Measurements from ENCODE around the gene TBC1D22A.

DNA sequence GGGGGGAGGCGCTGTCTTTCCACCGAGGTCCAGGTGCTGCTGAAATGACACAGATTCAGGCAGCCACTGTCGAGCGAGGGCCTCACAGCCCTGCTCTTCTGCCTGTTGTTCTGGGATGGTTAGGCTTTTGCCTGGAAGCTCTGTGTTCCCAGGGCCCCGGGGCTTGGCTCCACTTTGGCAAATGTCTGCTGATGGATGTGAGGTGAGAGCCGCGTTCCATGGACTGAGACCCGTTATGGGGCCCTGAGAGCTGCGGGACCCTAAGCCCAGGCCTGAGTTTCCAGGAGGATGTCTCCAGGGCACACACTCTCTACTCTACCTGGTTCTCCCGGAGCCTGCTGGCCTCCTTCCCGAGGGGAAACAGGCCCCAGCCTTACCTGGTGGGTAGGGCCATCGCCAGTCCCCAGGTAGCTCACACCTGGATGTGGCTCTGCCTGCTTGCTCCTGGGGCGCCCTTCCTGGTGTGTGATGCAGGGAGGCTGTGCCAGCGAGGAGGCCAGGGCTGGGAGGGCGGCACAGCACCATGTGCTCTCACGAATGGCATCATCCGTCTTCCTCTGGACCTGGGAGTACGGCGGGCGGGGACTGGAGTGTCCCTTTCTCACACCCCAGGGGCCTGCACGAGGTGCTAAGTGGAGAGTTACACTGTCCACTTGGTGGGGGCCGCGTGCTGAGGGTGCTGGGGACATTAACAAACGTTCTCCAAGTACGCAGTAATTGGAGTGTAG lies 435.5 kb downstream of the TBC1D22A start:
- TF ChIP-seq ZNF133 (CRISPR knock-in tag; IDR thresholded peaks at IDR 0.05): no peak
- TF ChIP-seq, protein P1, sequence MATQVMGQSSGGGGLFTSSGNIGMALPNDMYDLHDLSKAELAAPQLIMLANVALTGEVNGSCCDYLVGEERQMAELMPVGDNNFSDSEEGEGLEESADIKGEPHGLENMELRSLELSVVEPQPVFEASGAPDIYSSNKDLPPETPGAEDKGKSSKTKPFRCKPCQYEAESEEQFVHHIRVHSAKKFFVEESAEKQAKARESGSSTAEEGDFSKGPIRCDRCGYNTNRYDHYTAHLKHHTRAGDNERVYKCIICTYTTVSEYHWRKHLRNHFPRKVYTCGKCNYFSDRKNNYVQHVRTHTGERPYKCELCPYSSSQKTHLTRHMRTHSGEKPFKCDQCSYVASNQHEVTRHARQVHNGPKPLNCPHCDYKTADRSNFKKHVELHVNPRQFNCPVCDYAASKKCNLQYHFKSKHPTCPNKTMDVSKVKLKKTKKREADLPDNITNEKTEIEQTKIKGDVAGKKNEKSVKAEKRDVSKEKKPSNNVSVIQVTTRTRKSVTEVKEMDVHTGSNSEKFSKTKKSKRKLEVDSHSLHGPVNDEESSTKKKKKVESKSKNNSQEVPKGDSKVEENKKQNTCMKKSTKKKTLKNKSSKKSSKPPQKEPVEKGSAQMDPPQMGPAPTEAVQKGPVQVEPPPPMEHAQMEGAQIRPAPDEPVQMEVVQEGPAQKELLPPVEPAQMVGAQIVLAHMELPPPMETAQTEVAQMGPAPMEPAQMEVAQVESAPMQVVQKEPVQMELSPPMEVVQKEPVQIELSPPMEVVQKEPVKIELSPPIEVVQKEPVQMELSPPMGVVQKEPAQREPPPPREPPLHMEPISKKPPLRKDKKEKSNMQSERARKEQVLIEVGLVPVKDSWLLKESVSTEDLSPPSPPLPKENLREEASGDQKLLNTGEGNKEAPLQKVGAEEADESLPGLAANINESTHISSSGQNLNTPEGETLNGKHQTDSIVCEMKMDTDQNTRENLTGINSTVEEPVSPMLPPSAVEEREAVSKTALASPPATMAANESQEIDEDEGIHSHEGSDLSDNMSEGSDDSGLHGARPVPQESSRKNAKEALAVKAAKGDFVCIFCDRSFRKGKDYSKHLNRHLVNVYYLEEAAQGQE (IDR thresholded peaks at IDR 0.05; ENCODE audit: borderline replicate concordance): no peak
- TF ChIP-seq, protein P1 (CRISPR knock-in tag; IDR thresholded peaks at IDR 0.05; ENCODE audit: low read depth): no peak
- TF ChIP-seq POLR2AphosphoS5 (IDR thresholded peaks at IDR 0.05; ENCODE audit: control insufficient read depth, insufficient read depth, low read depth, low read length): no peak
- no peak for TF ChIP-seq HCFC1 (IDR thresholded peaks at IDR 0.05; ENCODE audit: low read depth, low read length)
- TF ChIP-seq EP300 (IDR thresholded peaks at IDR 0.05; ENCODE audit: low read length): no peak
- no peak for TF ChIP-seq EHMT2 (IDR thresholded peaks at IDR 0.05)
- TF ChIP-seq, protein P2, sequence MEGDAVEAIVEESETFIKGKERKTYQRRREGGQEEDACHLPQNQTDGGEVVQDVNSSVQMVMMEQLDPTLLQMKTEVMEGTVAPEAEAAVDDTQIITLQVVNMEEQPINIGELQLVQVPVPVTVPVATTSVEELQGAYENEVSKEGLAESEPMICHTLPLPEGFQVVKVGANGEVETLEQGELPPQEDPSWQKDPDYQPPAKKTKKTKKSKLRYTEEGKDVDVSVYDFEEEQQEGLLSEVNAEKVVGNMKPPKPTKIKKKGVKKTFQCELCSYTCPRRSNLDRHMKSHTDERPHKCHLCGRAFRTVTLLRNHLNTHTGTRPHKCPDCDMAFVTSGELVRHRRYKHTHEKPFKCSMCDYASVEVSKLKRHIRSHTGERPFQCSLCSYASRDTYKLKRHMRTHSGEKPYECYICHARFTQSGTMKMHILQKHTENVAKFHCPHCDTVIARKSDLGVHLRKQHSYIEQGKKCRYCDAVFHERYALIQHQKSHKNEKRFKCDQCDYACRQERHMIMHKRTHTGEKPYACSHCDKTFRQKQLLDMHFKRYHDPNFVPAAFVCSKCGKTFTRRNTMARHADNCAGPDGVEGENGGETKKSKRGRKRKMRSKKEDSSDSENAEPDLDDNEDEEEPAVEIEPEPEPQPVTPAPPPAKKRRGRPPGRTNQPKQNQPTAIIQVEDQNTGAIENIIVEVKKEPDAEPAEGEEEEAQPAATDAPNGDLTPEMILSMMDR (IDR thresholded peaks at IDR 0.05 in 2 of 3, conservative IDR thresholded peaks at IDR 0.05 in 1 of 3; ENCODE audit: insufficient read depth in 2 of 3, low read depth in 1 of 3, low read length in 3 of 3): no peak
- no peak for TF ChIP-seq MYC (IDR thresholded peaks at IDR 0.05; ENCODE audit: low read depth, low read length)
- no peak for TF ChIP-seq MYC (CRISPR knock-in tag; IDR thresholded peaks at IDR 0.05; ENCODE audit: borderline replicate concordance, low read depth)
- no peak for TF ChIP-seq MYNN (IDR thresholded peaks at IDR 0.05)
- TF ChIP-seq MYNN (CRISPR knock-in tag; IDR thresholded peaks at IDR 0.05): no peak
- TF ChIP-seq, protein P3, sequence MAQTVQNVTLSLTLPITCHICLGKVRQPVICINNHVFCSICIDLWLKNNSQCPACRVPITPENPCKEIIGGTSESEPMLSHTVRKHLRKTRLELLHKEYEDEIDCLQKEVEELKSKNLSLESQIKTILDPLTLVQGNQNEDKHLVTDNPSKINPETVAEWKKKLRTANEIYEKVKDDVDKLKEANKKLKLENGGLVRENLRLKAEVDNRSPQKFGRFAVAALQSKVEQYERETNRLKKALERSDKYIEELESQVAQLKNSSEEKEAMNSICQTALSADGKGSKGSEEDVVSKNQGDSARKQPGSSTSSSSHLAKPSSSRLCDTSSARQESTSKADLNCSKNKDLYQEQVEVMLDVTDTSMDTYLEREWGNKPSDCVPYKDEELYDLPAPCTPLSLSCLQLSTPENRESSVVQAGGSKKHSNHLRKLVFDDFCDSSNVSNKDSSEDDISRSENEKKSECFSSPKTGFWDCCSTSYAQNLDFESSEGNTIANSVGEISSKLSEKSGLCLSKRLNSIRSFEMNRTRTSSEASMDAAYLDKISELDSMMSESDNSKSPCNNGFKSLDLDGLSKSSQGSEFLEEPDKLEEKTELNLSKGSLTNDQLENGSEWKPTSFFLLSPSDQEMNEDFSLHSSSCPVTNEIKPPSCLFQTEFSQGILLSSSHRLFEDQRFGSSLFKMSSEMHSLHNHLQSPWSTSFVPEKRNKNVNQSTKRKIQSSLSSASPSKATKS (CRISPR knock-in tag; IDR thresholded peaks at IDR 0.05): no peak
- TF ChIP-seq, protein P4, sequence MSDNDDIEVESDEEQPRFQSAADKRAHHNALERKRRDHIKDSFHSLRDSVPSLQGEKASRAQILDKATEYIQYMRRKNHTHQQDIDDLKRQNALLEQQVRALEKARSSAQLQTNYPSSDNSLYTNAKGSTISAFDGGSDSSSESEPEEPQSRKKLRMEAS (CRISPR knock-in tag; IDR thresholded peaks at IDR 0.05): no peak

All from K562 (cell line).